PFSK-1 (cell line): Measurements from ENCODE around the gene SCAP.

ENCODE experiments used
- FOXP2 ChIP-seq: optimal IDR thresholded peaks from 2 replicates; pipeline ENCODE3; 2011; ENCODE audit warnings: borderline replicate concordance, control low read depth, inconsistent platforms; ENCODE audit not compliant: insufficient read depth; ENCODE audit errors: extremely low read length, extremely low read depth
- POLR2AphosphoS5 ChIP-seq: IDR thresholded peaks from 2 replicates; pipeline ENCODE4 v1.6.1; 2012; ENCODE audit warnings: low read depth, mild to moderate bottlenecking, control low read depth, low read length, moderate library complexity
- SIN3A ChIP-seq: IDR thresholded peaks from 2 replicates; pipeline ENCODE4 v1.6.1; 2012; ENCODE audit warnings: mild to moderate bottlenecking, low read length, moderate library complexity, borderline replicate concordance; ENCODE audit not compliant: insufficient read depth
- TAF1 ChIP-seq: IDR thresholded peaks from 2 replicates; pipeline ENCODE4 v1.6.1; 2012; ENCODE audit warnings: low read length, control low read depth, borderline replicate concordance; ENCODE audit not compliant: insufficient read depth
- TF ChIP-seq, protein P1 (sequence below), 2 experiments: IDR thresholded peaks; 2 replicates each; pipeline versions ENCODE4 v1.6.1 to v1.8.0; 2011 to 2012; ENCODE audit warnings: low read depth in 2 of 2, low read length in 2 of 2, control low read depth in 1 of 2, inconsistent platforms in 1 of 2, mild to moderate bottlenecking in 1 of 2, moderate library complexity in 1 of 2; ENCODE audit not compliant: insufficient read depth in 1 of 2

SCAP gene

DNA sequence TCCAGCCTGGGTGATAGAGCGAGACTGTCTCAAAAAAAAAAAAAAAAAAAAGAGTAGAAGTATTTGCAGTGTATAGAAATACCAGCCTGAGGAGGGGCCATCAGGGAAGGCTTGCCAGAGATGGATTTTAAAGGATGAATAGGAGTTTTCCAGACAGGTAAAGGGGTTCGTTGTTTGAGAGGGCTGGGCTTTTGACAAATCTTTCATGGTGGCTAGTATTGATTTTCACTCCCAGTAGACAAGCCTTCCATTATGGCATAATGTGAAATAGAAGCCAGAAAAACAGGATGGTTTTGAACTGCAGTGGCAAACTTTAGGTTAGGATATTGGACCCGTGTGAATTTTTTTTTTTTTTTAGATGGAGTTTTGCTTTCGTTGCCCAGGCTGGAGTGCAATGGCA is 91.3 kb downstream of the SCAP start:
- TF ChIP-seq SIN3A, result no peak
- no peak for TF ChIP-seq FOXP2
- TF ChIP-seq POLR2AphosphoS5, result no peak
- TF ChIP-seq, protein P1, sequence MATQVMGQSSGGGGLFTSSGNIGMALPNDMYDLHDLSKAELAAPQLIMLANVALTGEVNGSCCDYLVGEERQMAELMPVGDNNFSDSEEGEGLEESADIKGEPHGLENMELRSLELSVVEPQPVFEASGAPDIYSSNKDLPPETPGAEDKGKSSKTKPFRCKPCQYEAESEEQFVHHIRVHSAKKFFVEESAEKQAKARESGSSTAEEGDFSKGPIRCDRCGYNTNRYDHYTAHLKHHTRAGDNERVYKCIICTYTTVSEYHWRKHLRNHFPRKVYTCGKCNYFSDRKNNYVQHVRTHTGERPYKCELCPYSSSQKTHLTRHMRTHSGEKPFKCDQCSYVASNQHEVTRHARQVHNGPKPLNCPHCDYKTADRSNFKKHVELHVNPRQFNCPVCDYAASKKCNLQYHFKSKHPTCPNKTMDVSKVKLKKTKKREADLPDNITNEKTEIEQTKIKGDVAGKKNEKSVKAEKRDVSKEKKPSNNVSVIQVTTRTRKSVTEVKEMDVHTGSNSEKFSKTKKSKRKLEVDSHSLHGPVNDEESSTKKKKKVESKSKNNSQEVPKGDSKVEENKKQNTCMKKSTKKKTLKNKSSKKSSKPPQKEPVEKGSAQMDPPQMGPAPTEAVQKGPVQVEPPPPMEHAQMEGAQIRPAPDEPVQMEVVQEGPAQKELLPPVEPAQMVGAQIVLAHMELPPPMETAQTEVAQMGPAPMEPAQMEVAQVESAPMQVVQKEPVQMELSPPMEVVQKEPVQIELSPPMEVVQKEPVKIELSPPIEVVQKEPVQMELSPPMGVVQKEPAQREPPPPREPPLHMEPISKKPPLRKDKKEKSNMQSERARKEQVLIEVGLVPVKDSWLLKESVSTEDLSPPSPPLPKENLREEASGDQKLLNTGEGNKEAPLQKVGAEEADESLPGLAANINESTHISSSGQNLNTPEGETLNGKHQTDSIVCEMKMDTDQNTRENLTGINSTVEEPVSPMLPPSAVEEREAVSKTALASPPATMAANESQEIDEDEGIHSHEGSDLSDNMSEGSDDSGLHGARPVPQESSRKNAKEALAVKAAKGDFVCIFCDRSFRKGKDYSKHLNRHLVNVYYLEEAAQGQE (IDR thresholded peaks at IDR 0.05; ENCODE audit: insufficient read depth in 1 of 2, low read depth in 2 of 2, low read length in 2 of 2), result no peak
- TF ChIP-seq TAF1, result no peak

DNA sequence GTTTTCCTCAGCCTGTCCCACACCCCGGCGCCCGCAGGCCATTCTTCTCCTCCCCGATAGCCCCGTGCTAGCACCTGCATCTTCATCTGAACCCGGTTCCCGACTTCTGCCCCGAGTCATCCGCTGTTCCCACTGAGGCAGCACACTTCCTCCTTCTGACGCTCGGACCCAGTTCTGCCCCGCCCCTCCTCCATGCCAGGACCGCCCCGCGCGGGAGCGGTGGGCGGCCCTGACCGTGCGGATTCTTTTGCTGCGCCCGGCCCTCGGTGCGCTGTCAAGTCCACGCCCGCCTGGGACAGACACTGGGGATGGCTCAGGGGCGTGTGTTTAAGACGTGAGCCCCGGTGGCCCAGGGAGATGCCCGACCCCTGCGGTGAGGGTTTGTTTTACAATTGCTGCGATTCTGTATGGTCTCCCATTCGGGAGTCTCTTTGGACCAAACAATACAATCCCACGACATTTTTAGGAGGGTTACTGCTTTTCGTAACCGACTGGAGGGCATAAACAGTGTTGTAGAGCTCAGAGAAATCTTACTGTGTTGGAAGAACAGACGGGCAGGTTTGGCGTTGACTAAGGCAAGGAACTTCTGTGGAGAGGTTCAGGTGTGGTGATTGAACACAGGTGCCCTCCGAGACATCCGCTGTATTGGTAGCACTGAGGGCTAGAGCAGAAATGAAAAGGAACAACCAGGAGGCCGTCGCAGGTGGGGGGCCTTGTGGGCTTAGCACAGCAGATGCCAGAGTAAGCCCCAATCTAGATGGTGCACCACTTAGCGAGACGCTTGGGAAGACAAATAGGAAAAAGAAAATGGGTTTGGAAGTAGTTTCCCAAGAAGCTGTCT is 94.2 kb downstream of the SCAP start:
- TF ChIP-seq POLR2AphosphoS5, result no peak; the same call in 1 of the 2 replicates
- 0 out of 2 replicates have a peak, but pooled peaks have one; percentile 60 for TF ChIP-seq SIN3A
- 0 out of 2 replicates have a peak, but pooled peaks have one; percentile 17 for TF ChIP-seq TAF1

DNA sequence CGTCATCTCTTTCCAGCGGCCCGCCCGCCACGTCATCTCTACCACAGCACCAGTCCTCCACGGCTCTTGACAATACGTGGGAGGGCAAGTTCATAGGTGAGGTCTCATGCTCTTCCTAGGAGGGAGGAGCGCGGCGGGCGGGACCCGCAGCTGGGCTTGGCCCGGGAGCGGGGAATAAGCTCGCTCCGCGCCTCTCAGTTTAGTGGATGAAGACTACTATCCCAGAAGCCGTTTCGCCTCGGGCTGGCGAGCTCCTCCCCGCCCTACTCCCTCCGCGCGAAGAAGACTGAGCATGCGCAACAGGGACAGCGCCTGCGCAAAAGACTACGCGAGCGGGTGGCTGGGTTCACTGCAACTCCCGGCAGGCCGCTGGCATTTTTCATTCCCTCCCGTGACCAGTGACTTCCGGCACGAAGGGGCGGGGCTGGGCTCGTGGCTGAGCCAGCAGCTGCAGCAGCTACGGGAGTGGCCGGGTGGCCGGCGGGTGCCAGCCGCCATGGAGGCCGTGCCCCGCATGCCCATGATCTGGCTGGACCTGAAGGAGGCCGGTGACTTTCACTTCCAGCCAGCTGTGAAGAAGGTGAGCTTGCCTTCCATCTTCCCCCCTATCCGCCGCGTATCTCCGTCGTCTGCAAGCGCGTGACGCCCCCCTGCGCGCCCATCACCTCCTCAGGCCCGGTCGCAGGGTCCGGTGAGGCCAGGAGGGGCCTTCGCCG is 95.0 kb downstream of the SCAP start, which contains the start of gene PTPN23:
PTPN23 (plus strand) TSS at position 421 of the 716 bp plus-strand sequence; CDS start at position 497, 76 bp downstream.
- TF ChIP-seq POLR2AphosphoS5, result peak; percentile 82
- peak; percentile 82; the same call in 1 of the 2 replicates for TF ChIP-seq TAF1
- TF ChIP-seq FOXP2, result peak; percentile 71
- TF ChIP-seq, protein P1 (IDR thresholded peaks at IDR 0.05; ENCODE audit: insufficient read depth in 1 of 2, low read depth in 2 of 2, low read length in 2 of 2), result no peak
- TF ChIP-seq SIN3A, result 0 out of 2 replicates have a peak, but pooled peaks have one; percentile 57

DNA sequence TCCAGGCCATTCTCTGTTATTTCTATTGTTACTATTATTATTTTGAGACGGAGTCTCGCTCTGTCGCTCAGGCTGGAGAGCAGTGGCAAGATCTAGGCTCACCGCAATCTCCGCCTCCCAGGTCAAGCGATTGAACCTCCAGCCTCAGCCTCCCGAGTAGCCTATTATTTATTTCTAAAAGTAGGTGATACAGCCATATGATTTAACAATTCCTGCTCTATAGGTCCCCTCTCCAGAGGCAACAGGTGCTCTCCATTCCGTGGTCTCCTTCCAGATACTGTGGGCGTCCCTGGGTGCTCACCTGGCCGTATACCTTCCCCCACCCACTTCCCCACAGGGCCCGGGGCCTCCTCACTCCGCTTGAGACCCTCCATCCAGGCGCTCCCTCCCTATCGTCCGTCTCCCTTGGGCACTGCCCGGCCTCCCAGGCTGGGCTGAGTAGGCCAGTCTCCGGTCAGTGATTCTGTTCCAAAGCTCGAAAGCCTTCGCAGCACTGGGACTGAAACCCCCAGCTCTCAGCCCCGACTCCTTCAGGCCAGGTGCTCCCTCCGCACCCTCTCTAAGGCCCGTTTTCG is 95.6 kb downstream of the SCAP start:
- TF ChIP-seq, protein P1 (IDR thresholded peaks at IDR 0.05; ENCODE audit: insufficient read depth in 1 of 2, low read depth in 2 of 2, low read length in 2 of 2), result no peak
- TF ChIP-seq TAF1 (no peak), FOXP2 (no peak), SIN3A (no peak), POLR2AphosphoS5 (no peak)

DNA sequence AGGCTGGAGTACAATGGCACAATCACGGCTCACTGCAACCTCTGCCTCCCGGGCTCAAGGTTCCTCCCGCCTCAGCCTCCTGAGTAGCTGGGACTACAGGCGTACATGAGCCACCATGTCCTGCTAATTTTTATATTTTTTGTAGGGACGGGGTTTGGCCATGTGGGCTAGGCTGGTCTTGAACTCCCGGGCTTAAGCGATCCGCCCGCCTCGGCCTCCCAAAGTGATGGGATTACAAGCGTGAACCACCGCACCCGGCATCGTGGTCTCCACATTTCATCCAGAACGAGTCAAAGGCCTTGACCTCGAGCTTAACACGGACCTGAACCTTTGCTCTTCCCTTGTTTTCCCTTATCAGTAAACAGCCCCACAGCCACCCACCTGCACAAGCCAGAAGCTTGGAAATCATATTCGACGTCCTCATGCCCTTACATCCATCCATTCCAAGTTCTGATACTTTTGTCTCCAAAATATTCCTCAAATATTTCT is 96.3 kb downstream of the SCAP start:
- no peak for TF ChIP-seq TAF1
- TF ChIP-seq FOXP2, result no peak
- TF ChIP-seq SIN3A, result no peak
- TF ChIP-seq, protein P1 (IDR thresholded peaks at IDR 0.05; ENCODE audit: insufficient read depth in 1 of 2, low read depth in 2 of 2, low read length in 2 of 2), result no peak
- TF ChIP-seq POLR2AphosphoS5, result no peak
